ENCODE measurements around the gene BMP7. TPM values are rescaled to one million over a fixed set of nuclear protein-coding genes. Genes with fewer than 3 reads are reported as not detected.

Gene BMP7
- total and polyA plus RNA-seq, 11 donors, result 0.72 to 12.3 (median 3.7) TPM

DNA sequence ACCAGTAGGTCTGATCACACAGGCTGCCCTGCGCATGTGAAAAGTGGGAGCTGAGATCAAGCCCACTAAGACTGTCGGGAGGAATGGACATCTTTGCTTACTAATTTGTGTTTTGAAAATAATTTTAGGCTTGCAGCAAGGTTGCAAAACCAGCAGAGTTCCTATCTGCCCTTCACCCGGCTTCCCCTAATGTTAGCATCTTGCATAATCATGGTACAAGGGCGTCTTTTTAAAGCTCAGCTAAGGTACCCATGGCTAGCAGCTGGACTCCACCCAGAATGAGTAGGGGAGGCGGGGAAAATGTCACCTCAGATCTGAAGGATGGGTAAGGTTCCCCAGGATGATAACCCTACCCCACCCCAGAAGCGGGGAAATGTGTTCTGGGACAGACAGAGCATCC, 25.3 kb upstream of the BMP7 start:
- no peak for ATAC-seq
- no peaks in the 10 kb centered on the region for H3K9me3 ChIP-seq

DNA sequence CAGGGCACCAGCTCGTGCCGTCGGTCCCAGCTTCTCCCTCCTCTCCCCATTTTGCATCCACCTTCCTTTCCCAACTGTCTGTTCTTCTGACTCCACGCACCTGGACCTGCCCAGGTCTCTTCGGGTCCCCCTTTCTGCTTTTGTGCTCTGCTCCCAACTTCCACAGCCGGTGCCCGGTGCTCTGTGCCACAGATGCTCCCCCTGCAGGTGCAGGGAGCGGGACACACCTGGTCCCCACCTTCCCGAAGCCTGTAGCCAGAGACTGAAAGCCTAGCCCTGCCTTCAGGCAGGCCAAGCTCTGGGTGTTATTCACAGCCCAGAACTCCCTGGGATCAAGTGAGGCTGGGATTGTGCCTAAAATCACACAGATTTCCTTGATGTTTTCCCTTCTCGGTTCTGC, 24.6 kb upstream of the BMP7 start:
- no peak for DNase-seq
- ATAC-seq, result no peak
- no peak overlapping the region for H3K4me3 ChIP-seq
- no peaks in the 10 kb centered on the region for H3K4me1 ChIP-seq
- peaks cover 0 to 72% (median 32%) of the 10 kb centered on the region in 9 donors for H3K27me3 ChIP-seq
- H3K9me3 ChIP-seq, result no peaks in the 10 kb centered on the region
- TF ChIP-seq POLR2A (IDR thresholded peaks at IDR 0.05), result no peak
- TF ChIP-seq, protein P1, sequence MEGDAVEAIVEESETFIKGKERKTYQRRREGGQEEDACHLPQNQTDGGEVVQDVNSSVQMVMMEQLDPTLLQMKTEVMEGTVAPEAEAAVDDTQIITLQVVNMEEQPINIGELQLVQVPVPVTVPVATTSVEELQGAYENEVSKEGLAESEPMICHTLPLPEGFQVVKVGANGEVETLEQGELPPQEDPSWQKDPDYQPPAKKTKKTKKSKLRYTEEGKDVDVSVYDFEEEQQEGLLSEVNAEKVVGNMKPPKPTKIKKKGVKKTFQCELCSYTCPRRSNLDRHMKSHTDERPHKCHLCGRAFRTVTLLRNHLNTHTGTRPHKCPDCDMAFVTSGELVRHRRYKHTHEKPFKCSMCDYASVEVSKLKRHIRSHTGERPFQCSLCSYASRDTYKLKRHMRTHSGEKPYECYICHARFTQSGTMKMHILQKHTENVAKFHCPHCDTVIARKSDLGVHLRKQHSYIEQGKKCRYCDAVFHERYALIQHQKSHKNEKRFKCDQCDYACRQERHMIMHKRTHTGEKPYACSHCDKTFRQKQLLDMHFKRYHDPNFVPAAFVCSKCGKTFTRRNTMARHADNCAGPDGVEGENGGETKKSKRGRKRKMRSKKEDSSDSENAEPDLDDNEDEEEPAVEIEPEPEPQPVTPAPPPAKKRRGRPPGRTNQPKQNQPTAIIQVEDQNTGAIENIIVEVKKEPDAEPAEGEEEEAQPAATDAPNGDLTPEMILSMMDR (IDR thresholded peaks at IDR 0.05), result no peak
- no peaks in the 10 kb centered on the region for H3K36me3 ChIP-seq
- WGBS, 4 donors, result 67 to 82% (median 76%) methylated on average over 10 of the region's 10 CpGs
- intact Hi-C loops (cut with DNase I), result no loop called here
- H3K27ac ChIP-seq, result no peak overlapping the region

More for the DNA sequence above, 25.3 kb upstream of the BMP7 start:
- Histone ChIP-seq H3K4me3 (no peak overlapping the region), H3K27ac (no peak overlapping the region), H3K4me1 (no peaks in the 10 kb centered on the region), H3K36me3 (no peaks in the 10 kb centered on the region), H3K27me3 (peaks cover 0 to 65% (median 30%) of the 10 kb centered on the region in 9 donors)
- DNase-seq, result no peak
- intact Hi-C loops (cut with DNase I), result no loop called here
- WGBS, 4 donors, result 83 to 90% (median 86%) methylated on average over 6 of the region's 6 CpGs
- TF ChIP-seq, protein P1 (IDR thresholded peaks at IDR 0.05), result no peak
- no peak for TF ChIP-seq POLR2A (IDR thresholded peaks at IDR 0.05)

DNA sequence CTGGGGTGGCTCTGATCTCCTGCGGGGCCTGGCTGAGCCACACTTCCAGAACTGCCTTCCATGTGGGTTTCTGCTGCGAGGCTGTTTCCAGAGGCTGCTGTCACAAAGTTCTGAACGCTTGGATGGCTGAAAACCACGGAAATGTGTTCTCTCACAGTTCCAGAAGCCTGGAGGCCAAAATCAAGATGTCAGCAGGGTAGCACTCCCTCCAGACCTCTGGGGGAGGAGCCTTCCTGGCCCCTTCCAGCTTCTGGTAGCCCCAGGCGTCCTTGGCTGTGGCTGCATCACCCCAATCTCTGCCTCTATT, 23.7 kb upstream of the BMP7 start:
- Histone ChIP-seq H3K4me1 (no peaks in the 10 kb centered on the region), H3K4me3 (no peak overlapping the region), H3K9me3 (no peaks in the 10 kb centered on the region), H3K36me3 (no peaks in the 10 kb centered on the region), H3K27me3 (peaks cover 0 to 79% (median 33%) of the 10 kb centered on the region in 9 donors), H3K27ac (no peak overlapping the region)
- ATAC-seq (no peak), DNase-seq (no peak)
- intact Hi-C loops (cut with DNase I), result no loop called here
- WGBS, 4 donors, result 58 to 74% (median 66%) methylated on average over 5 of the region's 5 CpGs
- TF ChIP-seq, protein P1 (IDR thresholded peaks at IDR 0.05), result no peak
- TF ChIP-seq POLR2A (IDR thresholded peaks at IDR 0.05), result no peak

DNA sequence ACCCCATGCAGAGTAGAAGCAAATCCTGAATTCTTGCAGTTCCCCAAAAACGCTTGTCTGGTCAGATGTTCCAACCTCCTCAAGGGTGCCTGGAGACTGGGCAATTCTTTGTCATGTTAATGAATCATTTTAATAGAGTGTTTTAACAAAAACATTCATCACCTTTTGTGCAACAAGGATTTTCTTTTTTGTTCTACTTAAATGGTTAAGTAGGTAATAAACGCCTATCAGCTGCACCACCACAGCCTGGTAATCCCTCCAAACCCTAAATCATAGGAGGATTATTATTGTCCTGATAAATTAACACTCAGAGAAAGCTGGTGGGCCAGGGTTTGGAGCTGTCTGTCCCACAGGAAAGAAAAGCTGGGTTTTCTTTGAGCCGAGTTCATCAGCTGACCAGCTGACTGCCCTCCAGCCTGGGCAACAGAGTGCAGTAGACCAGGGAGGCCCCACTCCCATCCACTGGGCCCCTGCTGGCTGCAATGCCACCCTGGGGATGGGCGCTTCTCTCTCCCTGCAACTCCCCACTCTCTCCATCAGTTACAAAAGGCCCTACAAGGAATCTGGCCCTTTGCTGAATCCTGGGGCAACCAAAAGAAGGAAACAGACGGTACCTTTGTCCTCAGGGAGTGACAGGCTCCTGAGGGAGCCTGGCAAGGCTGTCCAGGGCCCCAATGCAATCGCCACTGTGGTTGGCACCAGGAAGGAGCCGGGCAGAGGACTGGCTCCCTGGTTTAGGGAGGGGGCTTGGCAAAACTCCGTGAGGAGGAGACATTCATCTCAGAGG, 23.1 kb upstream of the BMP7 start:
- H3K27ac ChIP-seq, result no peak overlapping the region
- 60 to 67% (median 63%) methylated on average over 7 to 8 of the region's 8 CpGs for WGBS, 4 donors
- no peaks in the 10 kb centered on the region for H3K4me1 ChIP-seq
- intact Hi-C loops (cut with DNase I), result no loop called here
- peaks cover 0 to 79% (median 33%) of the 10 kb centered on the region in 9 donors for H3K27me3 ChIP-seq
- H3K36me3 ChIP-seq, result no peaks in the 10 kb centered on the region
- H3K9me3 ChIP-seq, result no peaks in the 10 kb centered on the region
- DNase-seq, result no peak
- H3K4me3 ChIP-seq, result no peak overlapping the region
- no peak for TF ChIP-seq POLR2A (IDR thresholded peaks at IDR 0.05)
- TF ChIP-seq, protein P1 (IDR thresholded peaks at IDR 0.05), result no peak
- ATAC-seq, result no peak
